Measurements from ENCODE around the gene ZCCHC14. TPM values are rescaled to one million over a fixed set of nuclear protein-coding genes. Genes with fewer than 3 reads are reported as not detected.

Gene ZCCHC14
- total and polyA plus RNA-seq, 2 of the 13 experiments (the other 11 are each of a cell fraction or from before 2014, with no cell fraction given), result 12.4 to 12.5 TPM

- TF ChIP-seq ZNF414 (CRISPR knock-in tag; IDR thresholded peaks at IDR 0.05) (no peak), ZFP37 (CRISPR knock-in tag; IDR thresholded peaks at IDR 0.05; ENCODE audit: borderline replicate concordance) (no peak), ETV6 (CRISPR knock-in tag; conservative IDR thresholded peaks at IDR 0.05) (no peak), MTERF4 (CRISPR knock-in tag; IDR thresholded peaks at IDR 0.05) (no peak)
These were observed 45.5 kb downstream of the ZCCHC14 start (continued) for GRCh38 chr16:87447323-87447722.

- H3K27me3 ChIP-seq (ENCODE audit: control insufficient read depth in 1 of 2, insufficient read depth in 2 of 2, low read length in 2 of 2), result no peaks in the 10 kb centered on the region
- no peak overlapping the region for H2AFZ ChIP-seq (ENCODE audit: low read length)
- no peak overlapping the region for H3K9ac ChIP-seq (ENCODE audit: insufficient read depth, low read depth, low read length)
- WGBS (ENCODE audit: low lambda C conversion rate), result 95% methylated on average over 7 of the region's 7 CpGs
- in situ Hi-C loops (cut with HindIII; ENCODE audit: extremely low pct_ligation_motif_present, low pct_unique_long_range_greater_than_20kb) (no loop called here), intact Hi-C loops (cut with micrococcal nuclease; ENCODE audit: unreplicated experiment) (no loop called here)
- no peak for FAIRE-seq
- H3K79me2 ChIP-seq (ENCODE audit: insufficient read depth, low read length), result peaks cover 12% of the 10 kb centered on the region
- no peaks in the 10 kb centered on the region for H4K20me1 ChIP-seq (ENCODE audit: insufficient read depth, low read length)
- ATAC-seq, result no peak
- peaks cover 24 to 72% of the 10 kb centered on the region in 2 experiments for H3K36me3 ChIP-seq (replicated peaks in 1 of 2; ENCODE audit: control insufficient read depth in 1 of 2, insufficient read depth in 2 of 2, low read length in 2 of 2)
- no peaks in the 10 kb centered on the region for H3K9me3 ChIP-seq (ENCODE audit: low read length)
- H3K4me3 ChIP-seq (replicated peaks in 1 of 3; ENCODE audit: insufficient read depth in 1 of 3, low read depth in 2 of 3, low read length in 3 of 3), result no peak overlapping the region
- ChIA-PET POLR2A (no interaction called here), CTCF (ENCODE audit: low intra/inter-chr PET ratio, low total read pairs) (no interaction called here)
- no peak for TF ChIP-seq ZNF788 (CRISPR knock-in tag; IDR thresholded peaks at IDR 0.05; ENCODE audit: borderline replicate concordance)
- no peak for TF ChIP-seq ZNF510 (CRISPR knock-in tag; IDR thresholded peaks at IDR 0.05; ENCODE audit: low read depth)
- TF ChIP-seq GATA4 (IDR thresholded peaks at IDR 0.05; ENCODE audit: borderline replicate concordance, low read depth), result no peak
- no peak for TF ChIP-seq ZNF33A (CRISPR knock-in tag; IDR thresholded peaks at IDR 0.05; ENCODE audit: borderline replicate concordance)
- TF ChIP-seq MAFF (IDR thresholded peaks at IDR 0.05; ENCODE audit: low read depth, low read length), result peak; percentile 89
- no peak for TF ChIP-seq KLF11 (CRISPR knock-in tag; IDR thresholded peaks at IDR 0.05)
- TF ChIP-seq MAFK (conservative IDR thresholded peaks at IDR 0.05 in 1 of 2, IDR thresholded peaks at IDR 0.05 in 1 of 2; ENCODE audit: low read length in 2 of 2), result peak; percentile 87 to 94
- no peak overlapping the region for H3K4me2 ChIP-seq (ENCODE audit: low read depth, low read length)
- no peak for DNase-seq (ENCODE audit: low spot score)
- BruUV-seq (replicated peaks), result no TSS peak
- H3K4me1 ChIP-seq (ENCODE audit: insufficient read depth, low read length), result no peaks in the 10 kb centered on the region
- H3K27ac ChIP-seq (ENCODE audit: extremely low read length, insufficient read depth, low read length), result no peak overlapping the region
These were observed 46.3 kb downstream of the ZCCHC14 start for GRCh38 chr16:87446479-87446878.

Measured in HepG2 (cell line).